Muscle of back (tissue), 11 donors: ENCODE measurements around the gene TMOD2. TPM values are rescaled to one million over a fixed set of nuclear protein-coding genes. Genes with fewer than 3 reads are reported as not detected.
A peak's percentile ranks its signal among the peaks of the same experiment; 100 is the strongest.

Experiments used
- DNase-seq, 3 donors: peaks; one replicate each; pipeline versions ENCODE4 v3.0.0 to v3.0.0-alpha.2; 2013
- polyA plus RNA-seq, 10 donors: library from polyadenylated mRNA; unstranded; fragments of 120-200 nt; gene quantifications; one replicate each; pipeline ENCODE4 v1.2.1, GENCODE V29; 2013; ENCODE audit not compliant: insufficient read length in 10 of 10

Gene TMOD2
- polyA plus RNA-seq, 10 donors: 5.8 to 11.0 (median 7.8) TPM

- DNase-seq: no peak
Observed at GRCh38 chr15:51812598-51812997, 61.2 kb downstream of the TMOD2 start.

GRCh38 chr15:51814606-51815005, 63.2 kb downstream of the TMOD2 start:
- no peak for DNase-seq

- DNase-seq: no peak
Observed at GRCh38 chr15:51816611-51817010, 65.2 kb downstream of the TMOD2 start.

GRCh38 chr15:51818150-51818549, 66.8 kb downstream of the TMOD2 start:
- no peak for DNase-seq

- DNase-seq: no peak
Observed at GRCh38 chr15:51825698-51826097, 74.3 kb downstream of the TMOD2 start.

- DNase-seq: no peak
Observed at GRCh38 chr15:51828621-51829375, 77.4 kb downstream of the TMOD2 start.

GRCh38 chr15:51829376-51830275, 78.2 kb downstream of the TMOD2 start, which contains the start of gene TMOD3:
TMOD3 (plus strand) TSS chr15:51829653; CDS start chr15:51862885, 33,232 bp downstream.
- DNase-seq: peak; percentile 89 to 96 (median 95)

- peak in 2 of 3 donors; percentile 30 to 47 for DNase-seq
Observed at GRCh38 chr15:51830276-51830806, 78.9 kb downstream of the TMOD2 start.

- no peak for DNase-seq
Observed at GRCh38 chr15:51833772-51834171, 82.4 kb downstream of the TMOD2 start.

- DNase-seq: no peak
Observed at GRCh38 chr15:51837792-51838251, 86.4 kb downstream of the TMOD2 start.

GRCh38 chr15:51838270-51838669, 86.9 kb downstream of the TMOD2 start:
- no peak for DNase-seq

GRCh38 chr15:51840692-51841091, 89.3 kb downstream of the TMOD2 start:
- DNase-seq: no peak

- no peak for DNase-seq
Observed at GRCh38 chr15:51841406-51842040, 90.1 kb downstream of the TMOD2 start.

GRCh38 chr15:51842265-51842664, 90.9 kb downstream of the TMOD2 start:
- no peak for DNase-seq

- peak in 1 of 3 donors; percentile 24 for DNase-seq
Observed at GRCh38 chr15:51842852-51843737, 91.7 kb downstream of the TMOD2 start.

GRCh38 chr15:51844747-51845426, 93.5 kb downstream of the TMOD2 start:
- DNase-seq: no peak

- DNase-seq: no peak
Observed at GRCh38 chr15:51846066-51846462, 94.7 kb downstream of the TMOD2 start.

- peak in 2 of 3 donors; percentile 18 to 28 for DNase-seq
Observed at GRCh38 chr15:51846463-51847230, 95.2 kb downstream of the TMOD2 start.

- peak in 1 of 3 donors; percentile 14 for DNase-seq
Observed at GRCh38 chr15:51848811-51849210, 97.4 kb downstream of the TMOD2 start.
